GM23248 (cell line): Measurements from ENCODE around the gene ZP4.

ENCODE experiments used
- EZH2 ChIP-seq: fragments of 200-600 bp; sonication (generic); IDR thresholded peaks from 2 replicates; pipeline ENCODE4 v1.6.1; 2018; ENCODE audit warnings: antibody characterized with exemption, mild to moderate bottlenecking; ENCODE audit not compliant: insufficient read depth, poor library complexity, severe bottlenecking
- EZH2phosphoT487 ChIP-seq: fragments of 200-600 bp; sonication (generic); IDR thresholded peaks from 2 replicates; pipeline ENCODE4 v1.6.1; 2018; ENCODE audit warnings: antibody characterized with exemption, moderate library complexity, mild to moderate bottlenecking, low read depth; ENCODE audit not compliant: insufficient read depth

DNA sequence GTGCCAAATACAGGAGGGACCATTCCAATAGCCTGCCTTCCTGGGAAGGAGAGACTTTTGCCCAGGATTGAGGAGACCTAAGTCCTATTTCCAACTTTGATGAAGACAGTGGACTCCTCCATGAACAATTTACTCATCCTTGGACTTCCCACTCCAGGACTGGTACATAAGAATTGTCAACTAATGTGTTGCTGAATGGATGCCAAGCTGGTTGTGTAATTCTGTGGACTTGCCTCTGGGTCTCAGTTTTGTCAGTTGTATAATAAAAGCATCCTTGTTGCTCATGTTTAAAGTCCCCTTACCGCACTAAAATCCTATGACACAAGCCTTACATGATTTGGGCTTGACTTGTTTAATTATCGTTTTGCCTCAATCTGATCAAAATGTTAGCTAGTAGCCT, 13.2 kb upstream of the ZP4 start:
- no peak for TF ChIP-seq EZH2
- TF ChIP-seq EZH2phosphoT487: no peak
